ENCODE data around the gene AMOTL2. TPM values are rescaled to one million over a fixed set of nuclear protein-coding genes. Genes with fewer than 3 reads are reported as not detected.

The AMOTL2 gene
- total and polyA plus RNA-seq, 9 of the 15 experiments (the other 6 are each of a cell fraction or from before 2014, with no cell fraction given): 0.12 to 0.31 TPM; not detected in 7

GRCh38 chr3:134407239-134407625, 33.0 kb upstream of the AMOTL2 start:
- CTCF ChIA-PET (ENCODE audit: low intra/inter-chr PET ratio): no interaction called here
- Histone ChIP-seq H4K20me1 (replicated peaks; ENCODE audit: control insufficient read depth, insufficient read depth, low read length) (no peaks in the 10 kb centered on the region), H3K4me1 (replicated peaks in 1 of 2; ENCODE audit: control insufficient read depth in 2 of 2, insufficient read depth in 2 of 2, low read length in 2 of 2) (peaks cover 0 to 8% of the 10 kb centered on the region in 2 experiments; a peak in 1 of 5 replicates), H3K9me1 (ENCODE audit: control insufficient read depth, insufficient read depth, low read length) (no peaks in the 10 kb centered on the region), H2AFZ (ENCODE audit: low read depth, low read length) (no peak overlapping the region), H3K4me2 (ENCODE audit: insufficient read depth, low read length) (no peak overlapping the region), H3K36me3 (ENCODE audit: control insufficient read depth, insufficient read depth, low read length) (no peaks in the 10 kb centered on the region), H3K9me3 (replicated peaks; ENCODE audit: control insufficient read depth, insufficient read depth, low read depth, low read length) (no peaks in the 10 kb centered on the region), H3K79me2 (ENCODE audit: control insufficient read depth, insufficient read depth, low read length) (no peaks in the 10 kb centered on the region), H3K27ac (ENCODE audit: extremely low read depth, low read depth, low read length) (no peak overlapping the region), H3K4me3 (no peak overlapping the region), H3K9ac (ENCODE audit: insufficient read depth in 1 of 2, low read depth in 2 of 2, low read length in 2 of 2) (no peak overlapping the region), H3K27me3 (ENCODE audit: control insufficient read depth in 2 of 2, insufficient read depth in 2 of 2, low read length in 2 of 2) (peaks cover 10 to 32% of the 10 kb centered on the region in 2 experiments; a peak in 4 of 5 replicates)
- DNase-seq (ENCODE audit: extremely low read depth in 1 of 4, low spot score in 3 of 4) (no peak), FAIRE-seq (no peak), ATAC-seq (no peak)
- no TSS peak for BruUV-seq (replicated peaks)
- WGBS (ENCODE audit: insufficient coverage, low coverage, missing lambda C conversion rate): 2% methylated on average over 6 of the region's 6 CpGs
- POLR2A ChIA-PET: no interaction called here
- TF ChIP-seq ZNF354B (CRISPR knock-in tag; IDR thresholded peaks at IDR 0.05) (no peak), HNRNPH1 (optimal IDR thresholded peaks at IDR 0.05; ENCODE audit: low read depth, low read length) (no peak), ZNF444 (CRISPR knock-in tag; IDR thresholded peaks at IDR 0.05) (no peak), TGIF2 (CRISPR knock-in tag; IDR thresholded peaks at IDR 0.05) (no peak), SUPT5H (IDR thresholded peaks at IDR 0.05) (no peak), TFE3 (CRISPR knock-in tag; IDR thresholded peaks at IDR 0.05) (no peak)
- intact Hi-C loops (cut with micrococcal nuclease): no loop called here
- in situ Hi-C loops (cut with MboI): no loop called here

Data from K562 (cell line).